ENCODE data around the gene XIAP.
"Not testable (repeated sequence)": the region's sequence is repeated elsewhere in the genome, so short reads cannot be mapped to it uniquely, and the experiment has no call there.

XIAP gene

GRCh38 chrX:123859846-123860838, at the start of gene XIAP:
Gene XIAP (plus strand): TSS chrX:123860053. CDS start chrX:123885663, 25,610 bp downstream.
- DNase-seq, result peak; percentile 80

GRCh38 chrX:123814343-123814742, 45.5 kb upstream of the XIAP start:
- DNase-seq, result no peak

DNA sequence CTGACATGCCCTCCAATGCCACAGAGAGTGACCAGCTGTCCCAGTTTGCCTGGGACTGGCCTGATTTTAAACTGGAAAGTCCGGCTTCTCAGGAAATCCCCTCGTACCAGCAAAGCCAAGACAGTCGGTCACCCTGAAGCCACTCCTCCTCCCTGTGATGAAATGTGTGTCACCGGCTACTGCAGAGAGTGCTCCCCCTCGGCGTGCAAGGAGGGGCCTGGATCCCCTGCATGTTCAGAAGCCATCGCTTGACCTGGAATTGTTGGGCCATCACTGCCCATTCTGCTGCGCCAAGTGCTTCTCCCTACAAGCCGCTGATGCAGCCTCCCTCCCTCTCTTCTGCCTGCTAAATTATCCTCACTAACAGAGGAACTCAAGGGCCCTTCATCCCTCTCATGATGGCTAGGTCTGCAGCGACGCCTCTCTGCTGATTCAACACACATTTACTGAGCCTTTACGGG, 44.9 kb upstream of the XIAP start:
- DNase-seq, result peak; percentile 60

DNA sequence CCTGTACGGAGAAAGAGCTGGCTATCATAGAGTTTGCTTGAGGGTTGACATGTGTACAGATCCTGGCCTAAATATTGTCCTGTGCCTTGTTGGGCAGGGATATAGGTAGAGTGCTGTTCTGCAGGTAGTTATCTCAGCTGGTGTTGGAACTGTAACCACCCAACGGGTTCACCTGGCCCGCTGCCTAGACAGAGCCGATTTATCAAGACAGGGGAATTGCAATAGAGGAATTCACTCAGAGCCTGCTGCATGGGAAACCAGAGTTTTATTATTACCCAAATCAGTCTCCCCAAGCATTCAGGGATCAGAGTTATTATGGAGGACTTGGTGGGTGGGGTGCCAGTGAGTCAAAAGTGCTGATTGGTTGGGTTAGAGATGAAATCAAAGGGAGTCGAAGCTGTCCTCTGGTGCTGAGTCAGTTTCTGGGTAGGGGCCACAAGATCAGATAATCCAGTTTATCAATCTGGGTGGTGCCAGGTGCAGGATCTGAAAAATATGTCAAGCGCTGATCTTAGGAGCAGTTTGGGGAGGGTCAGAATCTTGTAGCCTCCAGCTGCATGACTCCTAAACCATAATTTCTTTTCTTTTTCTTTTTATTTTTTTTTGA, 42.5 kb upstream of the XIAP start:
- no peak for DNase-seq

GRCh38 chrX:123818243-123818642, 41.6 kb upstream of the XIAP start:
- DNase-seq, result no peak

GRCh38 chrX:123822965-123823364, 36.9 kb upstream of the XIAP start:
- no peak for DNase-seq

DNA sequence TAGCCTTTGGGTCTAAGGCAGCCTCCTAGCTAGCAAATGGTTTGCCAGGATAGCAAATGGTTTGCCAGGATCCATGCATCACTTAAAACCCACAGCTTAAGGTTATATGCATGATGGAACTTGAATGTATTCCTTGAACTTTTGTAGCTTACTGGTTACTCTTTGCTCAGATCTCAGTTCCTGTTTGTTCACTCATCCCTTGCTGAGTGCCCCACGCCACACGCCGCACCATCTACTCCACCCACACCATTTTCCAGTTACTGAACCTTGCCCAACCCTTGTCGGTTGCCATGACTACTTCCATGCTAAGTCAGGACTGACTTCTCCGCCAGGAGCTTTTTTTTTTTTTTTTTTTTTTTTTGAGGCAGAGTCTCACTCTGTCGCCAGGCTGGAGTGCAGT, 29.5 kb upstream of the XIAP start:
- peak; percentile 22 for DNase-seq

- peak; percentile 56 for DNase-seq
Observed at GRCh38 chrX:123833387-123833786, 26.5 kb upstream of the XIAP start.

DNA sequence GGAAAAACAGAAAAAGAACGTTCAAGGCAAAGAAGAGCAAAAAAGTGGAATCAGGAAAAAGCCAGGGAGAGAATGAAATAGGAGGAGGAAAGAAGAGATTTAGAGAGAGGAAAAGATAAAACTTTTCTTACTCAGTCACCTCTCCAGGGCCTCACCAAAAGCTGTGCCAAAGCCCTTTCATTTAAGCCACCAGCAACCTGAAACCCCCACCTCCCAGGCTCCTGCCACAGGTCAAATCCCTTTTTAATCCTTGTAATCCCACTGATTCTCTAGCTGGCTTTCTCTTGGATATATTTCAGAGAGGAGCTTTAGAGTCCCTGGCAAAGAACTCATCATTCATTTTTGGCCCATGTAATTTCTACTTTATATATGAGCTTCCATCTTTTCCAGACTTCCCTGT, 25.7 kb upstream of the XIAP start:
- no peak for DNase-seq

DNA sequence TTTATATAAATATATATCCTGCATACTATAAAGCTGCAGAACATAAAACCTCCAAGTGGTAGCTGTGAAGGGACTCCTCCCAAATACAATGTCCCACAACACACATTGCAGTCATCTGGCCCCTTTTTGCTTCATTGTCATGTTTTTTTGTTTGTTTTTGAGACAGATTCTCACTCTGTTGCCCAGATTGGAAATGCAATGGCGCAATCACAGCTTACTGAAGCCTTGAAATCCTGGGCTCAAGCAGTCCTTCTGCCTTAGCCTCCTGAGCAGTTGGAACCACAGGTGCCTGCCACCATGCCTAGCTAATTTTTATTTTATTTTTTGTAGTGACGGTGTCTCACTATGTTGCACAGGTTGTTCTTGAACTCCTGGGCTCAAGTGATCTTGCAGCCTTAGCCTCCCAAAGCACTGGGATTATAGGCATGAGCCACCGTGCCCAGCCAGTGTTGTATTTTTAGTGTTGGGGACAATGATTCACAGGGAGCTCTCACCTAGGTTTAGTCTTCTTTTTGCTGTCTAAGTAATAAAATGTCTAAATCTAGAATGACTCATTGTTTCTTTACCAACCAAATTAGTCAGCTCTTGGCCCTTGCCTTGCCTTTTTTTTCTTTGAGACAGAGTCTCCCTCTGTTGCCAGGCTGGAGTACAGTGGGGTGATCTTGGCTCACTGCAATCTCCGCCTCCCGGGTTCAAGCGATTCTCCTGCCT, 24.0 kb upstream of the XIAP start:
- no peak for DNase-seq

DNA sequence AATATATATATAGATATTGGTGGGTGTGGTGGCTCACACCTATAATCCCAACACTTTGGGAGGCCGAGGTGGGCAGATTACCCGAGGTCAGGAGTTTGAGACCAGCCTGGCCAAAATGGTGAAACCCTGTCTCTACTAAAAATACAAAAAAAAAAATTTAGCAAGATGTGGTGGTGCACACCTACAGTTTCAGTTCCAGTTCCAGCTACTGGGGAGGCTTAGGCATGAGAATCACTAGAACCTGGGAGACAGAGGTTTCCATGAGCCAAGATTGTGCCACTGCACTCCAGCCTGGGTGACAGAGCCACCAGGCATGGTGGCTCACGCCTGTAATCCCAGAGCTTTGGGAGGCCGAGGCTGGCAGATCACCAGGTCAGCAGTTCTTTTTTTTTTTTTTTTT, 14.7 kb upstream of the XIAP start:
- not testable (repeated sequence) for DNase-seq

DNA sequence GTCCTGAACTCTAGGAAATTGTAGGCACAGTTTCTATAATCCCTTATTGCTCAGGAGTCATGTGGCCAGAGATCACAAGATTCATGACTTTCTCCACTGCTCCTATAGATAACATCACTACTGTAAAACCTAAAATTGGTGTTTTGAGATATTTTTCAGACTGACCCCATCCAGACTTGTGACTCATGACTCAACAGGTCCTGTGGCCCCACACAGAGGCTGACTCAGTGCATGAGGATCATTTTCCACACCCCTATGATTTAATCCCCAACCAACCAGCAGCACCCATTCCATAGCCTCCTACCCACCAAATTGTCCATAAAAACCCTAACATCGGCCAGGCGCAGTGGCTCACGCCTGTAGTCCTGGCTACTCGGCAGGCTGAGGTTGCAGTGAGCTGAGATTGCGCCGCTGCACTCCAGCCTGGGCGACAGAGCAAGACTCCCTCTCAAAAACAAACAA, 13.2 kb upstream of the XIAP start:
- no peak for DNase-seq

DNA sequence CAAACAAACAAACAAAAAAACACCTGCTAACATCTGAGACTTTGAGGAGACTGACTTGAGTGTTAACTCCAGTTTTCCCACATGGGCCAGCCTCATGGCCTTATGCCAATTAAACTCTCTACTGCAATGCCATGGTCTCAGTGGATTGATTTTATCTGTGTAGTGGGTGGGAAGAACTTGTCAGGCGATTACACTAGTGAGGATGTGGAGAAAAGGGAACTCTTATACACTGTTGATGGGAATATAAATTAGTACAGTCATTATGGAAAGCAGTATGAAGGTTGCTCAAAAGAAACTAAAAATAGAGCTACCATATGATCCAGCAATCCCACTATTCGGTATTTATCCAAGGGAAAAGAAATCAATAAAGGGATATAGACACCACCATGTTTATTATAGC, 12.8 kb upstream of the XIAP start:
- no peak for DNase-seq

DNA sequence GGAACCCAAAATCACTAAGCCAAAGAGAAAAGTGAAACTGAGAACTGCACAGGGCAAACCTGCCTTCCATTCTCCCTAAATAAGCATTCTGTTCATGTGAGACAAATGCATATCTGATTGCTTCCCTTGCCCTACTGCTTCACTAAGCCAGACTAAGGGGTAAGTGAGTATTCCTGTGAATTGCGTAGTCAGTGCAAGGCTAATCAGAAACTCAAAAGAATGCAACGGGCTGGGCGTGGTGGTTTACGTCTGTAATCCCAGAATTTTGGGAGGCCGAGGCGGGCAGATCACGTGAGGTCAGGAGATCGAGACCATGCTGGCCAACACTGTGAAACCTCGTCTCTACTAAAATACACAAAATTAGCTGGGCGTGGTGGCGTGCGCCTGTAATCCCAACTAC, 10.8 kb upstream of the XIAP start:
- DNase-seq, result no peak

DNA sequence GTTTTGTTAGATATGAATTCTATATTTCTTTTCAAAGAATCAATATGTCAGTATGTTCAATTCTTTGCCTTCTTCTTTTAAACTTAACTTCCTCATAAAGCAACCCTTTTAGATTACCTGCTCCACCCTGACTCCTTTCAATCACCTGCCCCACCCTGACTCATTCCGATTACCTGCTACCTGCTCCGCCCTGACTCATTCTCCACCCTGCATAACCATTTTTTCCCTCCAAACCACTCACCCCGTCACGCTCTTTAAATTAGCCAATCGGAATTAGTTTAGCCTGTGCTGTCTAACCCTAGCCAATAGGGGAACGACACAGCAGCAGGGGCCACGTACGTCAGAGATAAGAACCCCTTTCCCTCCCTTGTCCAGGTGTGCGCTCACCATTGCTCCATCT, 9.9 kb upstream of the XIAP start:
- not testable (repeated sequence) for DNase-seq

GRCh38 chrX:123851079-123851478, 8.8 kb upstream of the XIAP start:
- no peak for DNase-seq

- no peak for DNase-seq
Observed at GRCh38 chrX:123854329-123854728, 5.5 kb upstream of the XIAP start.

- DNase-seq, result peak; percentile 80
Observed at GRCh38 chrX:123859409-123859845, 426 bp upstream of the XIAP start.

- DNase-seq, result peak; percentile 14
Observed at GRCh38 chrX:123860983-123861382, 1.1 kb downstream of the XIAP start.

- no peak for DNase-seq
Observed at GRCh38 chrX:123869488-123869887, 9.6 kb downstream of the XIAP start.

GRCh38 chrX:123871309-123871708, 11.5 kb downstream of the XIAP start:
- no peak for DNase-seq

GRCh38 chrX:123873956-123874355, 14.1 kb downstream of the XIAP start:
- no peak for DNase-seq

- no peak for DNase-seq
Observed at GRCh38 chrX:123876177-123876576, 16.3 kb downstream of the XIAP start.
